ENCODE data around the gene BMERB1. TPM values are rescaled to one million over a fixed set of nuclear protein-coding genes. Genes with fewer than 3 reads are reported as not detected.

Gene BMERB1
- total RNA-seq, 4 donors from 2014 or later = 7.4 to 20.4 (median 10.6) TPM

- intact Hi-C loops (cut with DNase I; ENCODE audit: low total_unique reads) = no loop called here
- no peak overlapping the region for H3K4me3 ChIP-seq (ENCODE audit: low read depth, poor library complexity, severe bottlenecking)
- TF ChIP-seq POLR2A (IDR thresholded peaks at IDR 0.05) = no peak
- no peak for TF ChIP-seq CTCF (IDR thresholded peaks at IDR 0.05)
- 82 to 87% methylated on average over 12 to 14 of the region's 15 CpGs for WGBS, 2 donors
- no peak for DNase-seq (ENCODE audit: low spot score in 2 of 2)
These were observed 163.6 kb downstream of the BMERB1 start for GRCh38 chr16:15597822-15598647.

GRCh38 chr16:15598648-15599190 lies 164.3 kb downstream of the BMERB1 start:
- no peak for DNase-seq (ENCODE audit: low spot score in 2 of 2)
- no peak for TF ChIP-seq POLR2A (IDR thresholded peaks at IDR 0.05)
- TF ChIP-seq CTCF (IDR thresholded peaks at IDR 0.05) = no peak
- 88 to 90% methylated on average over 17 of the region's 17 CpGs for WGBS, 2 donors
- intact Hi-C loops (cut with DNase I; ENCODE audit: low total_unique reads) = no loop called here
- H3K4me3 ChIP-seq (ENCODE audit: low read depth, poor library complexity, severe bottlenecking) = no peak overlapping the region

DNA sequence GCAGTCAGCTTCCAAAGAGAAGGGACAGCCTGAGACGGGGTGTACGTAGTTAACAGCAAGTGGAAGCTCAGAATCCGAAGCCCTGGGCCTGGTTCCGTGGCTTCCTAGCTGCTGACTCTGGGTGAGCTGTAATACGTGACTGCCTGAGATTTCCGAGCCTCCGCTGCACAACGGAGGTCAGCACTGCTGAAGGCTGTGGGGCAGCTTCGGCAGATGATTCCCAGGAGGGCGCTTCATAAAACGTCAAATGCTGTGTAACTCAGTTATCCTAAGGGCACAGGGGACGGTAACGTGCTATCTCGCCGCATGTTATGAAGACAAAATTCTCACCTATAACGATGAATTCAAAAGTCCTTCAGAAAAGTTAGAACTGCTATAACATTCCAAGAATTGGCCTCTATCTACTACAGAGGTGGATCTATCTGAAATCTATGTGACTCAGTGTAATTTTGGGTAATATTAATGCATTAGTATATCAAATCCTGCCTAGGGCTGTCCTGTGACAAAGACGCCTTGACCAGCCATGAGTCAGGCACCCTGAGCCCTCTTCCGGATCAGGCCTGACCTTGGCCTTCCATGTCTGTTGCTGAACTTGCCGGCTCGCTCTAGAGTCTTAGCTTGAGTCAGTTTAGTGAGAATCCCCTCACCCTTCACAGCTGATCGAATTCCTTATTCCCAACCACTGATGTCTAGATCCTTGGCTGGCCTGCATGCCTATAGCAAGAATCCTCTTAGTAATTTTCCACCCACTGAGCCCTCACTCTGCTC lies 165.1 kb downstream of the BMERB1 start:
- intact Hi-C loops (cut with DNase I; ENCODE audit: low total_unique reads) = no loop called here
- no peak for DNase-seq (ENCODE audit: low spot score in 2 of 2)
- H3K4me3 ChIP-seq (ENCODE audit: low read depth, poor library complexity, severe bottlenecking) = no peak overlapping the region
- 90 to 94% methylated on average over 21 of the region's 21 CpGs for WGBS, 2 donors
- no peak for TF ChIP-seq CTCF (IDR thresholded peaks at IDR 0.05)

DNA sequence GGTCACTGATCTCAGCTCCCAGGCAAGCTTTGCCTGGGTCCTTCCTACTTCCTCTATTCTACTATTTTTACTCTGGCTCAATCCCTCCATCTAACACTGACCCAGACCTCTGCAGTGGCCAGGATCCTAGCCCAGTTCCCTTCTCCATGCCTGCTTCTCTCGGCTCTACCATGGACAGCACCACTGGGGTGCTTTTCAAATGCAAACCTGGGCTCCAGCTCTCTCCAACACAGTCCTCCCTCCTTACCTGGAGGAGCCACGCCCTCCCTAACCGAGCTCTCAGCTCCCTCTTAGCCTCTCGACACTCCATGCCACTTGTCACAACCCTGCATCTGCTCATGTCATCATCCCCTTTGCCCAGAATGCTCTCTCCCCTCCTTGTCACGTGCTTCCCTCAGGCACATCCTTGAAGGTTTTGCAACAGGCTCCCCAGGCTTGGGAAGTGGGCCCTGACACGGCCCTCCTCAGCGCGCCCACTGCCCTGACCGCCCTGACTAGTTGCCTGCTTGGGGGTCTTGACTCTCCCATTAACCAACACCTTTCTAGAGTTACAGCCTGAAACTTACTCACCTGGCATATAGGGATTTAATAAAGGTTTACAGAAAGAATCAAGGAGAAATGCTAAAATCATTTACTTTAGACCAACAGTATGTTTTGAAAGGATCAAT lies 167.0 kb downstream of the BMERB1 start:
- WGBS, 2 donors = 89% methylated on average over 9 of the region's 9 CpGs
- DNase-seq (ENCODE audit: low spot score in 2 of 2) = no peak
- intact Hi-C loops (cut with DNase I; ENCODE audit: low total_unique reads) = no loop called here

More for the DNA sequence above, 167.0 kb downstream of the BMERB1 start:
- H3K4me3 ChIP-seq (ENCODE audit: low read depth, poor library complexity, severe bottlenecking) = no peak overlapping the region
- TF ChIP-seq POLR2A (IDR thresholded peaks at IDR 0.05) (no peak), CTCF (IDR thresholded peaks at IDR 0.05) (no peak)
